GM21825 (cell line): ENCODE results near the gene RPS15.

Experiments
- ATAC-seq: cut with Tn5 transposase; IDR thresholded peaks from one replicate; pipeline ENCODE4 v1.9.1; 2021; ENCODE audit warnings: mild to moderate bottlenecking, moderate library complexity; ENCODE audit not compliant: unreplicated experiment

RPS15 gene

GRCh38 chr19:1481893-1482360, 43.7 kb downstream of the RPS15 start:
- ATAC-seq = no peak

- no peak for ATAC-seq
Observed at GRCh38 chr19:1482361-1483130, 44.4 kb downstream of the RPS15 start.

- ATAC-seq = no peak
Observed at GRCh38 chr19:1483131-1483978, 45.2 kb downstream of the RPS15 start.

GRCh38 chr19:1483979-1484428, 45.8 kb downstream of the RPS15 start:
- ATAC-seq = no peak

- no peak for ATAC-seq
Observed at GRCh38 chr19:1486720-1487575, 48.8 kb downstream of the RPS15 start.

GRCh38 chr19:1487576-1488281, 49.5 kb downstream of the RPS15 start:
- ATAC-seq = no peak

GRCh38 chr19:1488282-1488601, 50.0 kb downstream of the RPS15 start:
- no peak for ATAC-seq

- no peak for ATAC-seq
Observed at GRCh38 chr19:1489463-1490310, 51.5 kb downstream of the RPS15 start.
